HK-2 (cell line): ENCODE results near the gene BRSK2.
"Not testable (repeated sequence)": the region's sequence is repeated elsewhere in the genome, so short reads cannot be mapped to it uniquely, and the experiment has no call there.

Experiments used
- DNase-seq: peaks from one replicate; pipeline ENCODE4 v3.0.0-alpha.2; 2018; ENCODE audit not compliant: unreplicated experiment

The BRSK2 gene

DNA sequence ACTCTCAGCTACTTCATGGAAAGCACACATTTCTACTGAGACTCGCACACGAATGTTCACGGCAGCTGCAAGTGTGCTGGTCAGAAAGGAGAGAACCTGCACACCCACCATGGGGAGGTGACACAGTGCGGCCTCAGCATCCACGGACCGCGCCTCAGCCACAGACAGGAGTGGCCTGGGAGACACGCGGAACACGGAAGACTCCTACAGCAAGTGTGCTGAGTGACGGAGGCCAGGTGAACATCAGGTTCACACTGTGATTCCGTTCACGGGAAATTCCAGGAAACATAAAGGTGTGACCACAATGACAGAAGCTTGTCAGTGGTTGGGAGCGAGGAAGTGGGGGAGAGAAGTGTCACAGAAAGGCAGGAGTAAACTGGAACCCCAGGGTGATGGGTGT lies 110.2 kb downstream of the BRSK2 start:
- DNase-seq, result no peak

DNA sequence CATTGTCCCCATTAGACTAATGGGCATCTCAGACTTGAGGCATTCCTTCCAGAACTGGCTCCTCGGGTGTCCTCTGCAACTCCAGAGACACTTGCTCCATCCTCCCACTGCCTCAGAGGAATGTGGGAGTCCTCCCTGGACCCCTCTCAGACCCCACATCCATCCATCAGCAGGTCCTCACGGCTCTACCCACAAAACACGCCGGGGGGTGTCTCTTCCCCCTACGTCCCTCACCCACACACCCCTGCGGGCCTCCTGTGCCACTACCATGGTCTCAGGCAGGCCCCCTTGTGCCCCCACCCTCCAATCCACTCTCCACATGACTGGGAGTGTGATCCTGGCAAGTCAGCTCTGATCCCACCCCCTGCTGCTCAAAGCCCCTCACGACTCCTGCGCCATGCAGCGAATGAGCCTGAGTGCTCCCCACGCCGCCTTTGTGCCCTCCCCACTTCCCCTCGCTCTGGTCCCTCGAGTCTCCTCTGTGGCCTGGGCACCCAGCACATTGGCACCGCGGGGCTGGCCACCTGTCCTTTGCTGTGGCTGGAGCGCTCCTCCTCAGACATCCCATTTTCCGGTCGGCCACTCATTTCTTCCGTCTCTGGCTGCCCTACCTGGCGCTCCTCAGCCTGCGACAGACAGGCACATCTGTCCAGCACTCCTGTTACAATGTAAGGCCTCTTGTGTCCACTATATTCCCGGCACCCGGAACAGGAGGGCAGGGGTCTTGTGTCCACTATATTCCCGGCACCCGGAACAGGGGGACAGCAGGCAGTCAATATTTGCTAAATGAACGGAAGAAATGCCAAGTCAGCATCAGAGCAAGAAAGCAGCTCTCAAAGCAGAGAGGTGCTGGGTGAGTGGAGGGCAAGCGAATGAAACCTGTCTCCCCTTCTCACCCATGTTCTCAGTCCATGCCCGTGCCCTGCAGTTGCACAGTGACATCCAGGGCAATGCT lies 111.0 kb downstream of the BRSK2 start:
- no peak for DNase-seq

DNA sequence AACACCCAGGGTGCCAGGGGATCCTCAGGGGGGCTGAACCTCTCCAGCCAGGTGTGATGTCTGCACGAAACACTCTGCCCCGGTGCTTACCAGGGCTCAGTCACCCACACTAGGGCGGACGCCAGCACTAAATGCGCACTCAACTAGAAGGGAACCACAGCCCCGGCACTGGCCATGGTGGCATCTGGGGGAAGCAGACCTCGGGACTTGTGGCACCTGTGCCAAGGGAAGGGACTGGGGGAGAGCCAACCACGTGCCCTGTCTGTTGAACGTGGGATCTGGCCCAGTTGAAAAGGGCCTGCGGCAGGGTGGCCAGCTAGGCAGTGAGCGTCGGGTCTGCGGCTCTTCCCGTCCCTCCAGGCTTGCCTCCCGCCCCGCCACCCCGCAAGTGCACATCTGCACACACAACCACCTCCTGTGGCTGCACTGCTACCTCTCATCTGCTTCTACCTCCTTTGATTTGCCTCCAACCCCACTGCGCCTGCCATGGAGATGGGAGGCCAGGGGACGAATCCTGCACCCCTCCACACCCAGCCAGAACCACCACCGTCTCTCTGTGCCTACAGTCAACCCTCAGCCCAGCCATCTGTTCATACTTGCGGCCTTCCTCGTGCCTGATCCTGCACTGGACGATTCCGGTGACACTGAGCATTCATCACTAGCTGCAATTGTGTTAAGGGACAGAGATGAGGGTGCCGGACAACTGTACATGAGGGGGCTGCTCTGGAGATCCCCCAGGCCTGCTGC lies 111.9 kb downstream of the BRSK2 start:
- DNase-seq, result no peak

DNA sequence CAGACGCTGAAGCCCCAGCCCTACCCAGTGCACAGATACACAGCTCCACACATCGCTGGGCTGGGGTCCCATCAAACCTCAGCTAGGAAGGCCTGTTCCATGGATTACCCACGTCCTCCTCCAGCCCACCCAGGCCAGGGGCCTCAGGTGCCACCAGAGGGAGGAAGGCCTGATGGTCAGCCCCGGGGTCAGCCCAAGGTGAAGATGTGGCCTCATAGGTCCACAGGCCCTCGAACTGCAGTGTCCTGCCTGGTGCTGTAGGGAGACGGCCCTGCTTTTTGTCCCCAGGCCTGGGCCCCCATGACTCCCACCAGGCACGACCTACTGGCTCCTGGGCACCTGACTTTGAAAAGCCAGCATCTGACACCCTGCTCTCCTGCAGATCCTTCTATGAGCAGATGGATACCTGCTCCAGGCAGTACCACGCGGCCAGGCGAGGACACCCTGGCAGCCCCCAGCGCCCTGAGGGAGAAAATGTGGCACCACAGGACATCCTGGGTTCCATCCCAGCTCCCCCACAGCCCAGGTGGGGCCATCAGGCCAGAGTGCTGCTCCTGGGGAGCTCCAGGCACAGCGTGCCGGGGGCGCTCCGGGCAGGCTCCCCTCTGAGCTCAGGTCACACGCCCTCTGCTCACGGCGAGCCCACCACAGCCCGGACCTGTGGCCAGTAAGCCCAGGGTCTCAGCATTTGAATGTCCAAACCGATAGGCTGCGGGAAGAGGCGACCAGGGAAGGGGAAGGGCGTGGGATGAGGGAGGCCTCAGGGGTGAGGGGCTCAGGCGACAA lies 112.6 kb downstream of the BRSK2 start:
- DNase-seq, result no peak

DNA sequence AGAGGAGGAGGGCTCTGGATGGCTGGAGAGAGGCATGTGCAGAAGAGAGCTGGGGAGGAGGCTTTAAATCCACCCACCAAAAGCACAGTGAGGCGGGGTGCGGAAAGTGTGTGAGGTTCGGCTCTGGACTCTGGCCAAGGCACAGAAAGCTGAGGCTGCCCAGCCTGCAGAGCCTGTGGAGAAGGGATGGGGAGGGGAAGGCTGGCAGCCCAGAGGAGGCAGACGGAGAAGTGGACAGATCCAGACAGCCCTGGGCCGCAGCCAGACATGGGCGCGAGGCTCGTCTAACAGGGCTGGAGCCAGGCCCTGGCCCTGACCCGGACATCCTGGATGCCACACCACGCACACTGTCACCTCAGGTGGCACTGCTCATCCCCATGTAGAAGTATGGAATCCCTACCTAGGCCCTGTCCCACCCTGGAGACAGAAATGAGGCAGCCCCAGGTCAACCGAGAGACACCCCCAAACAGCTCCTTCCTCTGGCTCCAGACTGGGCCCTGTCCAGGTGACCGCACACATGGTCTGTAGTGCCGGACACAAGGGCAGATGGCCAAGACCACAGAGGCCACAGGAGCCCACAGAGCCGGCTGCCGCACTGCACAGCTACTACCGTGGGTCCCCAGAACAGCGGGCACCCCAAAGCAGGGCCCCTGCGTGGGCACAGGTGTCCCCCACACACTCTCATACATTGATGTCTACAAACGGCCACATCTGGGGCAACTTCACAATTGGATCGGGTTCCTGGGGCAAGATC lies 113.4 kb downstream of the BRSK2 start:
- DNase-seq, result no peak

DNA sequence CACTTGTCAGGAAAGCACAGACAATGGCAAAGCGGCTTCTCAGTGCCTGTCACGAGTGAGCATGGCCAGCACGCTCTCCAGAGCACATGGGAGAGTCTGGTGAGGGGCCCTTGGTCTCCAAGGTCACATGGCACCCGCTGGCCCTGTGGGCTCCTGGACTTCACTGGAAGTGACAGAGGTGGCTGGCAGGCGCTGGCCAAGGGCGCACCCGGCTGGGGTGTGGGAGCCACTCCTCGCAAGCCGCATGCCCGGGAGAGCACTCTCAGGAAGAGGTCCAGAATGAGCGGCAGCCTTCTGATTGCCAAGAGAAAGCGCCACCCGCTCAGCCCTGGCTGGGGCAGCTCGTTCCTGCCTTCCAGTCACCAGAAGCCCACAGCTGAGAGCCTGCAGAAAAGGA lies 114.0 kb downstream of the BRSK2 start:
- no peak for DNase-seq

DNA sequence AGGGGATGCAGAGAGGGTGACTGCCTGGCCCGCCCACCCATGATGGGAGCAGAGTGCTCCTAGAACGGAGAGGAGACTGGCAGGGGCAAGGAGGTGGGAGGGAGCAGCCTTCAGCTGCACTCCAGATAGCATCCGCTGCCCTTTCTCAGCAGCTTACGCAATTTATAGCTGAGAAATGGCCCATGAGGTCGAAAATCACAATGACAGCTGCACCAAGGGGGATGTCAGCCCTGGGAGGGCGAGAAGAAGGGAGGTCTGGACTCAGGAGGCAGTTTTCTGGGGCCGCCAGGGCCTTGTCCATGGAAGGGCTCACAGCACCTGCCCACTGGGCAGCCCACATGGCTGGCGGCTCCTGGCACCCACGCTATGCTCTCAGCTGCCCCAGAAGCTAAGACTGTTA lies 114.4 kb downstream of the BRSK2 start:
- DNase-seq, result no peak

DNA sequence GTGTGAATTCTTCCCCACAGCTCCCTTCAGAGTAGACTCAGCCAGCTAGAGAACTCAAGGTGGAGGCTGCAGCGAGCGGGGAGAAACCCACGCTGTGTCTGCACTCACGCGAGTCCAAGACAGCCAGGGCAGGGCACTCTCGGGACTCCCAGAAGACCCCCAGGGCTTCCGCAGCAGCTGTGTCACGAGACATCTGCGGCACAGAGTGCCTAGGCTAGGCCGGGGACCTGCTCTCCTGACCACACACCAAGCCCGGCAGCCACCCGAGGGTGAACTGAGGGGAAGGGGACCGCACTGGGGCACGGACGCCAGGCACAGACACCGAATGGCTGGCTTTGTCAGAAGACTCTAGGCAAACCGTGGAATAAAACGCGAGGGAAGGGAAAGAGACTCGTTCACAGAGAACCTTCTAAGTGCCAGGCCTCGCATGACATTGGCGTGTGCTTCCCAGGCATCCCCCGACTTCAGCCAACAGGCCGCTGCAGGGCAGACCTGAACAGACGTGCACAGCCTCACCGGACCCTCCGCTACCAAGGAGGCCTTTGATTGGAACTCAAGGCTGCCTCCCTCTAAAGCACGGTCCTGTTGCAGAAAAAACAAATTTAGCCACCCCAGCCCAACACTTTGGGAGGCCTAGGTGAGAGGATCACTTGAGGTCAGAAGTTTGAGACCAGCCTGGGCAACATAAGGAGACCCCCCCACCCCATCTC lies 115.0 kb downstream of the BRSK2 start:
- no peak for DNase-seq

DNA sequence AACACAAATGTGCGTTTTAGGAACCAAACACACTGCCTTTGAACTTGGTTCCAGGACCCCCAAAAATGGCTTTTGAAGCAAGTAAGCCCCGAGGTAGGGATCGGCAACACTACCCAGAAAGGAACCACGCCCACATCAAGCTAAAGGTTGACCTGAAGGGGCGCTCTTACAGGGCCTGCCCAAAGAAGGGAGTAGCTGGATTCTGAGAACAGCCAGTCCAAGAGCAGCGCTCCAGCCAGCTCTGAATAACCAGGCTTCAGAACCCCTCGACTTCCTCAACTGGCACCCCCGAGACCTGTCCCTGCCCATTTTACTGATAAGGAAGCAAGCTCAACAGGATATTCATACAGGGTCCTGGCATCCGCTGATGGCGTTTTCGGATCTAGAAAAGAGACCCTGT lies 115.7 kb downstream of the BRSK2 start:
- no peak for DNase-seq

DNA sequence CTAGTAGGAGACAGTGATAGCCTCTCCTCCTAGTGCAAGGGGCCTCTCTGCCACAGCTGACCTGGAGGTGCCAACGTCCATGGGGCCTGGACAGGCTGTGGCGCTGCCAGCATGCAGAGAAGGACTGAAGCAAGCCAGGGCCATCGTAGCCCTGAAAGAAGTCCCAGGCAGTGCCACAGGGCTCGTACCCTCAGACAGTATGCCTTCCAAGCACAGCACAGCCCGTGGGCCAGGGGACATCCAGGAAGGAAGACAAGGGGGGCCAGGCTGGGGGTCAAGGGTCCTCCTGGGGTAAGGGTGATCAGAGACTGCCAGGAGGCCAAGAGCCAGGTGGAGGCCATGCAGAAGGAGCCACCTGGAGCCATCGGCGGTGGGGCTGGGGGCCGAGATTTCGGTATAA lies 117.2 kb downstream of the BRSK2 start:
- DNase-seq, result no peak

DNA sequence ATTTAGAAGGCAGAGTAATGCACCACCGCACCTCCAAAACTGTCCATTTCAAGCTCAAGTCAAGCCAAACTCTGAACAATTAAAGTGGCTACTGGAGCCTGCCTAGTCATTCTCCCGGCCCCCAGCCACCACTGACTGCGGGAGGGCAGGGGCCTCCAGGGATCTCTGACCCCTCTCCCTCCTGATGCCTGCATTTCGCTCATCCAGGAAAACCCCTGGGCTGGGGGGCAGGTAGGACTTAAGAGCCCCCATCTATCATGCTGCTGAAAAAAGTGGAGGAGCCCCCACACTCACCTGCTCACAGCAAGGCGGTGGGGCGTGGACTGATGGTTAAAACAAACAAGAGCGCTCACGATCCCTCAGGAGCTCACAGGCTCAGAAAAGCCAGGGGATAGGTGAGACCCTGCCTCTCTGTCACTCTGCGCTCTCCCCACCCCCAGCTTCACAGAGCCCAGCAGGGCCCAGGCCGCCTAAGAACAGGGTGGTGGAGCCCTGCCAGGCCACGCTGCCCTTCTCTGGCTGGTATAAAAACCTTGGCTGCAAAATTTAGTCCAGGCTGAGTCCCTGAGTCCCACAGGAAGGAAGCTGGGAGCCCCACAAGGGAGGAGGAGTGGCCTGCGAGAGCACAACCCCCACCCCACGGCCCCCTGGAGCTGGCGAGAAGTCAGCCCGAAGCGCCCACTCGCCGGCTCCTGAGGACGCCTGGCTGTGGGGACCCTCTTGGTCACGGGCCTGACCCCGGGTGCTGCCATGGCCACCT lies 117.8 kb downstream of the BRSK2 start:
- DNase-seq, result no peak

DNA sequence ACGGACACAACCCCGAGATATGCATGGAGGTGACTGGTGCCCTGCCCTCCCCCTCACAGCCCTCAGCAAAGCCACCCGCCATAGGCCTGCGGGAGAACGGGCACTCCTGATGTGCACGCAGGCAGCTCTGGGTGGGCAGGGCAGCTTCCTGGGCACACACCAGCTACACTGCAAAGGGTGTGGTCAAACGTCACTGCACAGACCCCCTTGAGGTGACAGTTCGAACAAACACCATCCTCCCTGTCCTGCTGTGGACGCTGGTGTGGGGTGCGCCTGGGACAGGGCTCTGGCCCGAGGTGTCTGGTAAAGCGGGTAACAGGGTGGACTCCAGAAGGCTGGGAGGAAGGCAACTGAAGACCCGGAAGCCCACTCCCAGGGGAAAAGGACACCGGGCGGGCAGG lies 118.8 kb downstream of the BRSK2 start:
- no peak for DNase-seq

DNA sequence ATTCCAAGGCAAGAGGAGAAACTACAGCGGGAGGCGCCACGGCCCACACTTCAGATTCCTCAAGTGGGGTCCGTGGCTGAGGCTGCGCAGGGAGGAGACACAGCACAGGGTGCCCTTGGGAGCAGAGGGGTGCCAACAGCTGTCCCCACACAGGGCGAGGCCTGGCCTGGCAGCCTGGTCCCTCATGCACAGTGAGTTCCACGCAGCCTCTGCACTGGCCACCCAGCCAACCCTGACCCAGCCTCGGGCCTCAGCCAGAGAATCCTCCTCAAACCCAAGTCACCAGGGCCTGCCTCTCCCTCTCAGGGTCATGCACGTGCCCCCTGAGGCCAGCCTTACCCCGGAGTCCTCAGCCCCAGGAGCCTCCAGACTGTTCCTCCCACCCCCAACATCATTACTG lies 119.3 kb downstream of the BRSK2 start:
- DNase-seq, result no peak

DNA sequence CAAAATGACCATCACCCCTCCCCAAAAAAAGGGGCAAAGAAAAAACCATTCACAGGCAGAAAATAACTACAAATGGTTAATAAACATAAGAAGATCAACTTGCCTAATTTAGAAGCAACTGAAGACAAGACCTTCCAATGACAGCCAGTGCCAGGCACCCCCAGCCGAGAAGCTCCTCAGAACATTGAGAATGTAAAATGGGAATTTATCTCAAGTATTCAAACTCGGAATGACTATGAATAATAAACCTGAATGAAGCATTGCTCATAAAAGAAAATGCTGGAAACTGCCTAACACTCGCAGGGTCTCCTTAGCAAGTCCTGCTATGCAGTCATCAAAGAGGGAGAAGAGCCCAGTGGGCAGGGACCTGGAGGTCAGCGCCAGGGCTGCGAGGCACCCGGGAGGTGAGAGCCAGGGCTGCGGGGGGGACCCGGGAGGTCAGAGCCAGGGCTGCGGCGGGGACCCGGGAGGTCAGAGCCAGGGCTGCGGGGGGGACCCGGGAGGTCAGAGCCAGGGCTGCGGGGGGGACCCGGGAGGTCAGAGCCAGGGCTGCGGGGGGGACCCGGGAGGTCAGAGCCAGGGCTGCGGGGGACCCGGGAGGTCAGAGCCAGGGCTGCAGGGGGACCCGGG lies 120.0 kb downstream of the BRSK2 start:
- DNase-seq, result no peak

DNA sequence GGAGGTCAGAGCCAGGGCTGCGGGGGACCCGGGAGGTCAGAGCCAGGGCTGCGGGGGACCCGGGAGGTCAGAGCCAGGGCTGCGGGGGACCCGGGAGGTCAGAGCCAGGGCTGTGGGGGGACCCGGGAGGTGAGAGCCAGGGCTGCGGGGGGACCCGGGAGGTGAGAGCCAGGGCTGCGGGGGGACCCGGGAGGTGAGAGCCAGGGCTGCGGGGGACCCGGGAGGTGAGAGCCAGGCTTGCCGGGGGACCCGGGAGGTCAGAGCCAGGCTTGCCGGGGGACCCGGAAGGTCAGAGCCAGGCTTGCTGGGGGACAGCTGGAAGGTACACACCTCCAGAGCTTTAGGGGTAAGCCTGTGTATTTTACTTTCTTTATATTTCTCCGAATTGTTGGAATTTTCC lies 120.6 kb downstream of the BRSK2 start:
- DNase-seq, result not testable (repeated sequence)

DNA sequence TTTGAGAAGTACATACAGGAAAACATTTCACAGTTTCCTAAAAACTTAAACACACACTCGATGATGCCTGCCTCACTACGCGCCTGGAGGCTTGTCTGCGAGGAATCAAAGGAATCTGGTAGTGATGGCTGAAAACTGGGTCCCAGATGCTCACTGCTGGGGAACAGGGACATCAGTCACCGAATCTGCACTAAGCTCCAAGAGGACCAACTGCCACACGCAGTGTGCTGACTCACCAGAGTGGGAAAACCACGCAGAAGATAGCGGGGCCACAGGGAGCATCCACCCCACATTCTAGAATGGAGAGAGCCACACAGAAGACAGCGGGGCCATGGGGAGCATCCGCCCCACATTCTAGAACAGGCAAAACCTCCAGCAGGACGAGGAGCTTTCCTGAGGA lies 121.2 kb downstream of the BRSK2 start:
- no peak for DNase-seq

DNA sequence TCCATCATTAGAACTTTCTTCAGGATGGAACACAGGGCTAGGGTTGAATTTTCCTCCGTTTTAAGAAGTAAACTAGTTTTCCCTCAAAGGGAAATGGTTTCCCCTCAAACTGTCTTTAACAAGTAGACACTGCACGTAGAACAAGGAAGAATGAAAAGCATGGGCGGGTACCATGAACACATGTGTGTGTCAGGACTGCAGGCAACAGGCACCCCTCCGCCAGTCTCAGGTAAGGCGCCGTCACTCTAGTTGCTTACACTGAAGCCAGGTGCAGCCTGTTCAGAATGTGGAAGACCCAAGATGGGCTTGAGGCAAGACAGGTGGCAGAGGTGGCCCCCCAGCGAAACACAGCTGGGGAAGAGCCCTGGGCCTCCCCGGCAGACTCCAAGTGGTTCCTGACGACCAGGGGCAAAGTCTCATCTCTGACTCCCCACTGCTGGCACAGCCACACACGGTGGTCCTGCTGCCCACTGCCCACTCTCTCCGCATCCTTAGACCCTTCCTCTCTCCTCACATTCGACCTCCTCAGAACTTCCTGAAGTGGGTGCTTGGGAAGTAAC lies 122.3 kb downstream of the BRSK2 start:
- DNase-seq, result no peak
